Measurements from ENCODE around the gene KRTAP12-1.

Gene KRTAP12-1

DNA sequence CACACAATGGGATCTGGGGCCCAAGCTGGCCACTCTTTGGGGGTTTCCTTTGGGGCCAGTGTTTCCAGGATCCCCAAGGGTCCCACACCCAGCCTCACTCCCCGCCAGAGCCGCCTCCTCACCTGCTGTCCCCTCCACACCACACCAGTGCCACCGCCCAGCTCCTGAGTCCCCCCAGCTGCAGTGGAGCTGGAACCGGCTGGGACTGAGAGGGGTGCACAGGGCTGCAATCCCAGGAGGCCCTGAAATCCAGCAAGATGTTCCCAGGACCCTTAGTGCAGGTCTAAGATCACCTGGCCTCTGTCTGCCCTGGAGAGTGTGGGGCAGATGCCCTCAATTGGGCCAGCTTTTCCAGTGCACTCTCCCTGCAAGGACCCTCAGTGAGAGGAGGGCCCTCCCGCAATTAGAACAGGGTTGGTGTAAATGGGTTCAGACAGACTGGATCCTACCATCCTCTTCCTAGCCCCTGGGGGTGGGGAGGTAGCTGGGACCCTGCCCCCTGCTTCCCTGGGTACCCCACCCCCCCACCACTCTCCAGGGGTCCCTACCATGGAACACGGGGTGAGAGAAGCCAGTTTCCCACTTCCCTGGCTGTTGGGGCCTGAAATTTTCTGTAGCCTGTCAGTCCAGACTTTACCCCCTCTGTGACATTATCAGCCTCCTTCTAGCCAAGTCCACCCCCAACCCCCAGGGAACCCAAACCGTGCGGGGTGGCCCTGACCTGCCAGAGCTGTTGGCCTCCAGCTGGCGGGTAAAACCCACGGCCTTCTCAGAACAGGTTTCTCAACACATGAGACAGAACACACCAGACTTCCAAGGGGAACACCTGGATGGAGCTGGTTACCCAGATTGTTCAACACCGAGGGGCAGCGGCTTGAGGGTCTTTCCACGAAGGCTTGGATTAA lies 22.0 kb upstream of the KRTAP12-1 start:
- TF ChIP-seq, protein P1, sequence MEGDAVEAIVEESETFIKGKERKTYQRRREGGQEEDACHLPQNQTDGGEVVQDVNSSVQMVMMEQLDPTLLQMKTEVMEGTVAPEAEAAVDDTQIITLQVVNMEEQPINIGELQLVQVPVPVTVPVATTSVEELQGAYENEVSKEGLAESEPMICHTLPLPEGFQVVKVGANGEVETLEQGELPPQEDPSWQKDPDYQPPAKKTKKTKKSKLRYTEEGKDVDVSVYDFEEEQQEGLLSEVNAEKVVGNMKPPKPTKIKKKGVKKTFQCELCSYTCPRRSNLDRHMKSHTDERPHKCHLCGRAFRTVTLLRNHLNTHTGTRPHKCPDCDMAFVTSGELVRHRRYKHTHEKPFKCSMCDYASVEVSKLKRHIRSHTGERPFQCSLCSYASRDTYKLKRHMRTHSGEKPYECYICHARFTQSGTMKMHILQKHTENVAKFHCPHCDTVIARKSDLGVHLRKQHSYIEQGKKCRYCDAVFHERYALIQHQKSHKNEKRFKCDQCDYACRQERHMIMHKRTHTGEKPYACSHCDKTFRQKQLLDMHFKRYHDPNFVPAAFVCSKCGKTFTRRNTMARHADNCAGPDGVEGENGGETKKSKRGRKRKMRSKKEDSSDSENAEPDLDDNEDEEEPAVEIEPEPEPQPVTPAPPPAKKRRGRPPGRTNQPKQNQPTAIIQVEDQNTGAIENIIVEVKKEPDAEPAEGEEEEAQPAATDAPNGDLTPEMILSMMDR (IDR thresholded peaks at IDR 0.05; ENCODE audit: low read depth, low read length): no peak
- no peak for DNase-seq (ENCODE audit: low read depth in 2 of 2)
- no peak overlapping the region for H3K4me3 ChIP-seq (replicated peaks in 1 of 2; ENCODE audit: low read depth in 2 of 2, low read length in 2 of 2)

DNA sequence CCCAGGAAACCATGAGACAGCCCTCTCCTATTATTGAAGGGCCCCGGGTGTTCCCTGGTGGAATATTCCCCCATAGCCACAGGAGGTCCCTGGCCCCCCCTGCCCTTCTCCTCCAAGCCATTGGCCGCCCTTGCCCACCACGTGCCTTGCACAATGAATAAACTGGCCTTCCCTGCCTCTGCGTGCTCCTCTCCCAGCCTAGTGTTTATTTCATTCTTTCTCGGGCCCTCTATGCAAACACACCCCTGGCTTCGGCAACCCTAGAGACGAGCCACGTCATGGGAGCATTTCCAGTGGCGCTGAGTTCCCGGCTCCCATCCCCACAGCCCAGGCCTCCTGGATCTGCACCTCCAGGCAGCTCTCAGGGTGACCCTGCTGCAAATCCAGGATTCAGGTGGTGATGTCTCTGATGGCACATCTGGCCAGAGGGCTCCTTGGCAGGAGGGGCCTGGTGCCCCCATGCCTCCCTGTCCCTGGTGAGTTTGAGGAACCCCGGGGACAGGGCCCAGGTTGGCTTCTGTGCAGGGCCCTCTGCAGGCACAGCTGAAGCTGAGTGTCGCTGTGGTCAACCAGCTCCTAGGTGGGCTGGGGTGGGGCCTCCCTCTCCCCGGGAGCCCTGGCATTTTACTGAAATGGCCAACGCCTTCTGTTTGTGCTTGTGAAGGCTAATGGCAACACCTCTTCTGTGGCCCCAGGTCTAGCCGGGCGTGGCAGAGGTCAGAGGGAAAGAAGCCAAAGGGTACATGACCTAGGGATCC lies 21.2 kb upstream of the KRTAP12-1 start:
- no peak overlapping the region for H3K4me3 ChIP-seq (replicated peaks in 1 of 2; ENCODE audit: low read depth in 2 of 2, low read length in 2 of 2)
- DNase-seq (ENCODE audit: low read depth in 2 of 2): no peak
- TF ChIP-seq, protein P1 (IDR thresholded peaks at IDR 0.05; ENCODE audit: low read depth, low read length): no peak

DNA sequence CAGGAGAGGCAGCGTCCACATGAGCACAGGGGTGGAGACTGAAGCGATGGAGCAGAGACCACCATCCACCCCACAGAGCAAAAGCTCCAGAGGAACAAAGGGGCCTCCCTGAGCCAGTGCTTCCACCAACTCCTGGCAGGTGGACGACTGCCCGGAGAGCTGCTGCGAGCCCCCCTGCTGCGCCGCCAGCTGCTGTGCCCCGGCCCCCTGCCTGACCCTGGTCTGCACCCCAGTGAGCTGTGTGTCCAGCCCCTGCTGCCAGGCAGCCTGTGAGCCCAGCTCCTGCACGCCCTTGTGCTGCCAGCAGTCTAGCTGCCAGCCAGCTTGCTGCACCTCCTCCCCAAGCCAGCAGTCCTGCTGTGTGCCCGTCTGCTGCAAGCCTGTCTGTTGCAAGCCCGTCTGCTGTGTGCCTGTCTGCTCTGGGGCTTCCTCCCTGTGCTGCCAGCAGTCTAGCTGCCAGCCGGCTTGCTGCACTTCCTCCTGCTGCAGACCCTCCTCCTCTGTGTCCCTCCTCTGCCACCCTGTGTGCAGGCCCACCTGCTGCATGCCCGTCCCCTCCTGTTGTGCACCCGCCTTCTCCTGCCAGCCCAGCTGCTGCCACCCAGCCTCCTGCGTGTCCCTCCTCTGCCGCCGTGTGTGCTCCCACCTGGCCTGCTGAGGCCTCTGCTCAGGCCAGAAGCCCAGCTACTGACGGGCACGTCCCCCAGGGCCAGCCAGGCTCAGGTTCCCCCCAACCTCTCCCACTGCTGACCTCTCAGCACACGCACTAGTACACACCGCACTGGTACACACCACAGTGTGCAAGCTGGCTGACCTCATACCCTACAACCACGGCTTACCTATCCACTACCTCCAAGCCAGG lies 20.4 kb upstream of the KRTAP12-1 start:
- no peak overlapping the region for H3K4me3 ChIP-seq (replicated peaks in 1 of 2; ENCODE audit: low read depth in 2 of 2, low read length in 2 of 2)
- TF ChIP-seq, protein P1 (IDR thresholded peaks at IDR 0.05; ENCODE audit: low read depth, low read length): no peak
- DNase-seq (ENCODE audit: low read depth in 2 of 2): no peak

DNA sequence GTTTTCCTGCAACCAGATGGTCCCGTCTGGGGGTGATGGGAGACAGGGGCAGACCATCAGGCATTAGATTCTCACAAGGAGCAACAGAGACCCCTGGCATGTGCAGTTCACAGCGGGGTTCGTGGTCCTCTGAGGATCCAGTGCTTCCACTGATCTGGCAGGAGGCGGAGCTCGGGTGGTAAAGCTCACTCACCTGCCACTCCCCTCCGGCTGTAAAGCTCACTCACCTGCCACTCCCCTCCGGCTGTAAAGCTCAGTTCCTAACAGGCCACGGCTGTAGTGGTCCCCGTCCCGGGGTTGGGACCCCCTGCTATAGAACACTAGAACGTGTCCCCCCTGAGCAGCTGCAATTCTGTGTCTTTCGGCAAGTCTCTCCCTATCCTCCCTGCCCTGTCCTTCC lies 19.6 kb upstream of the KRTAP12-1 start:
- DNase-seq (ENCODE audit: low read depth in 2 of 2): no peak
- H3K4me3 ChIP-seq (replicated peaks in 1 of 2; ENCODE audit: low read depth in 2 of 2, low read length in 2 of 2): no peak overlapping the region
- TF ChIP-seq, protein P1 (IDR thresholded peaks at IDR 0.05; ENCODE audit: low read depth, low read length): no peak

DNA sequence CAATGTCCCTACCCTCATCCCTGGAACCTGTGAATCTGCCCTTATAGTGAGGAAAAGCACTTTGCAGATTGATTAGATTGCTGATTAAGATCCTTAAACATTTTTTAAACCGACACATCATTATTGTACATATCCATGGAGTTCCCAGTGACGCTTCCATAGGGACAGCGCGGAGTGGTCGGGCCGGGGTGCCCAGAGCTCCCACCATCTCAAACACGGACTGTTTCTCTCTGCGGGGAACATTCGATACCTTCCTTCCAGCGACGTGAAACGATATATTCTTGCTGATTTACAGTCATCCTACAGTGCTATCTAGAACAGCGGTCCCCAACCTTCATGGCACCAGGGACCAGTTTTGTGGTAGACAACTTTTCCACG lies 19.0 kb upstream of the KRTAP12-1 start:
- TF ChIP-seq, protein P1 (IDR thresholded peaks at IDR 0.05; ENCODE audit: low read depth, low read length): no peak
- no peak for DNase-seq (ENCODE audit: low read depth in 2 of 2)
- H3K4me3 ChIP-seq (replicated peaks in 1 of 2; ENCODE audit: low read depth in 2 of 2, low read length in 2 of 2): no peak overlapping the region

Data from cardiac fibroblast (primary cell).